ENCODE results near the gene ZG16.

The ZG16 gene

GRCh38 chr16:29830774-29831173 lies 52.7 kb downstream of the ZG16 start:
- DNase-seq: no peak

DNA sequence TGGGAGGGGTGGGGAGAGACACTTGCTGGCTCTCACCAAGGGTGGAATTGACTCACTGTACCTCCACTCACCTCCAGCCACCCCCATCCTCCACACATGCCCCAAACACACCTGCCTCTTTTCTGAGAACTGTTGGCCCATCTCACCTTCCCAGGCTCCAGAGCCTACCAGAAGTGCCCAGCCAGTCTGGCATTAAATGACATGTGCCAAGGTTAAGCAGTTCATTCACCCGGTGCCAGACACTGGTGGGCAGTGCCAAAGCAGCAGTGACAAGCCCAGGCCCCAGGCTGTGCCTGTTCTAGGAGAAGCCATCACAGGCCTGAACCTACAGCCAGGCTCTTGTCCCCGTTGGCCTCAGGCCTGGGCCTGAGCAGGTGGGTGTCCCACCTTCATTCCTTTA lies 53.4 kb downstream of the ZG16 start:
- no peak for DNase-seq
